Measurements from ENCODE around the gene FBXW7.
A peak's percentile ranks its signal among the peaks of the same experiment; 100 is the strongest.

FBXW7 gene

GRCh38 chr4:152485726-152486276 lies 50.1 kb downstream of the FBXW7 start:
- Mint-ChIP-seq H3K27me3 (no peaks in the 10 kb centered on the region), H3K4me3 (no peak overlapping the region), H3K27ac (no peak overlapping the region), H3K9me3 (no peaks in the 10 kb centered on the region), H3K36me3 (peaks cover 12% of the 10 kb centered on the region), H3K4me1 (peaks cover 22% of the 10 kb centered on the region)
- no peak for DNase-seq (ENCODE audit: low spot score in 2 of 2)
- ATAC-seq (ENCODE audit: low read depth): peak; percentile 91

- peaks cover 20% of the 10 kb centered on the region for H3K4me1 Mint-ChIP-seq
- peaks cover 16% of the 10 kb centered on the region for H3K36me3 Mint-ChIP-seq
- H3K4me3 Mint-ChIP-seq: no peak overlapping the region
- H3K9me3 Mint-ChIP-seq: no peaks in the 10 kb centered on the region
- H3K27me3 Mint-ChIP-seq: no peaks in the 10 kb centered on the region
- no peak overlapping the region for H3K27ac Mint-ChIP-seq
- ATAC-seq (ENCODE audit: low read depth) (no peak), DNase-seq (ENCODE audit: low spot score in 2 of 2) (no peak)
Observed at GRCh38 chr4:152482211-152482610, 53.7 kb downstream of the FBXW7 start.

- H3K4me1 Mint-ChIP-seq: peaks cover 27% of the 10 kb centered on the region
- no peak for ATAC-seq (ENCODE audit: low read depth)
- H3K27me3 Mint-ChIP-seq: no peaks in the 10 kb centered on the region
Observed at GRCh38 chr4:152480901-152481300, 55.0 kb downstream of the FBXW7 start.

GRCh38 chr4:152480326-152480725 lies 55.6 kb downstream of the FBXW7 start:
- Mint-ChIP-seq H3K4me1 (peaks cover 27% of the 10 kb centered on the region), H3K27ac (no peak overlapping the region)
- no peak for DNase-seq (ENCODE audit: low spot score in 2 of 2)

More at GRCh38 chr4:152480901-152481300, 55.0 kb downstream of the FBXW7 start:
- no peak overlapping the region for H3K27ac Mint-ChIP-seq
- H3K36me3 Mint-ChIP-seq: peaks cover 16% of the 10 kb centered on the region
- no peaks in the 10 kb centered on the region for H3K9me3 Mint-ChIP-seq
- no peak overlapping the region for H3K4me3 Mint-ChIP-seq
- no peak for DNase-seq (ENCODE audit: low spot score in 2 of 2)

GRCh38 chr4:152479428-152480026 lies 56.4 kb downstream of the FBXW7 start:
- peaks cover 27% of the 10 kb centered on the region for H3K4me1 Mint-ChIP-seq
- H3K27ac Mint-ChIP-seq: peak overlapping the region; percentile 60
- no peaks in the 10 kb centered on the region for H3K27me3 Mint-ChIP-seq
- H3K4me3 Mint-ChIP-seq: no peak overlapping the region
- H3K36me3 Mint-ChIP-seq: peaks cover 16% of the 10 kb centered on the region
- H3K9me3 Mint-ChIP-seq: no peaks in the 10 kb centered on the region
- ATAC-seq (ENCODE audit: low read depth) (no peak), DNase-seq (ENCODE audit: low spot score in 2 of 2) (no peak)

More at GRCh38 chr4:152480326-152480725, 55.6 kb downstream of the FBXW7 start:
- Mint-ChIP-seq H3K4me3 (no peak overlapping the region), H3K27me3 (no peaks in the 10 kb centered on the region), H3K9me3 (no peaks in the 10 kb centered on the region), H3K36me3 (peaks cover 16% of the 10 kb centered on the region)
- no peak for ATAC-seq (ENCODE audit: low read depth)

- H3K9me3 Mint-ChIP-seq: no peaks in the 10 kb centered on the region
- H3K4me1 Mint-ChIP-seq: peaks cover 25% of the 10 kb centered on the region
- H3K27ac Mint-ChIP-seq: no peak overlapping the region
- H3K4me3 Mint-ChIP-seq: no peak overlapping the region
- peaks cover 15% of the 10 kb centered on the region for H3K36me3 Mint-ChIP-seq
- H3K27me3 Mint-ChIP-seq: no peaks in the 10 kb centered on the region
- DNase-seq (ENCODE audit: low spot score in 2 of 2): no peak
- no peak for ATAC-seq (ENCODE audit: low read depth)
Observed at GRCh38 chr4:152478461-152479237, 57.2 kb downstream of the FBXW7 start.

GRCh38 chr4:152476796-152477195 lies 59.1 kb downstream of the FBXW7 start:
- Mint-ChIP-seq H3K27me3 (no peaks in the 10 kb centered on the region), H3K36me3 (peaks cover 11% of the 10 kb centered on the region), H3K27ac (peak overlapping the region; percentile 58), H3K9me3 (no peaks in the 10 kb centered on the region), H3K4me1 (peaks cover 27% of the 10 kb centered on the region), H3K4me3 (no peak overlapping the region)
- no peak for DNase-seq (ENCODE audit: low spot score in 2 of 2)
- no peak for ATAC-seq (ENCODE audit: low read depth)

- DNase-seq (ENCODE audit: low spot score in 2 of 2) (no peak), ATAC-seq (ENCODE audit: low read depth) (no peak)
- peaks cover 19% of the 10 kb centered on the region for H3K4me1 Mint-ChIP-seq
- no peak overlapping the region for H3K4me3 Mint-ChIP-seq
- H3K27ac Mint-ChIP-seq: no peak overlapping the region
- H3K27me3 Mint-ChIP-seq: no peaks in the 10 kb centered on the region
- peaks cover 10% of the 10 kb centered on the region for H3K36me3 Mint-ChIP-seq
- H3K9me3 Mint-ChIP-seq: peaks cover 2% of the 10 kb centered on the region
Observed at GRCh38 chr4:152471251-152471792, 64.6 kb downstream of the FBXW7 start.

- peaks cover 24% of the 10 kb centered on the region for H3K4me1 Mint-ChIP-seq
- H3K27ac Mint-ChIP-seq: peak overlapping the region; percentile 67
- ATAC-seq (ENCODE audit: low read depth) (no peak), DNase-seq (ENCODE audit: low spot score in 2 of 2) (no peak)
- H3K9me3 Mint-ChIP-seq: peaks cover 2% of the 10 kb centered on the region
- no peaks in the 10 kb centered on the region for H3K27me3 Mint-ChIP-seq
- H3K4me3 Mint-ChIP-seq: no peak overlapping the region
- peaks cover 12% of the 10 kb centered on the region for H3K36me3 Mint-ChIP-seq
Observed at GRCh38 chr4:152468408-152468807, 67.5 kb downstream of the FBXW7 start.

- no peak for ATAC-seq (ENCODE audit: low read depth)
- Mint-ChIP-seq H3K36me3 (peaks cover 11% of the 10 kb centered on the region), H3K9me3 (peaks cover 2% of the 10 kb centered on the region), H3K27ac (peak overlapping the region; percentile 38), H3K27me3 (no peaks in the 10 kb centered on the region), H3K4me3 (no peak overlapping the region), H3K4me1 (peaks cover 30% of the 10 kb centered on the region)
- DNase-seq (ENCODE audit: low spot score in 2 of 2): no peak
Observed at GRCh38 chr4:152467101-152467500, 68.8 kb downstream of the FBXW7 start.

- peak overlapping the region; percentile 46 for H3K4me3 Mint-ChIP-seq
Observed at GRCh38 chr4:152464030-152464823, 71.7 kb downstream of the FBXW7 start.

GRCh38 chr4:152463562-152463961 lies 72.3 kb downstream of the FBXW7 start:
- ATAC-seq (ENCODE audit: low read depth) (no peak), DNase-seq (ENCODE audit: low spot score in 2 of 2) (no peak)
- no peaks in the 10 kb centered on the region for H3K27me3 Mint-ChIP-seq
- H3K4me3 Mint-ChIP-seq: no peak overlapping the region
- peaks cover 47% of the 10 kb centered on the region for H3K4me1 Mint-ChIP-seq
- peak overlapping the region; percentile 74 for H3K27ac Mint-ChIP-seq
- H3K9me3 Mint-ChIP-seq: no peaks in the 10 kb centered on the region
- peaks cover 5% of the 10 kb centered on the region for H3K36me3 Mint-ChIP-seq

More at GRCh38 chr4:152464030-152464823, 71.7 kb downstream of the FBXW7 start:
- Mint-ChIP-seq H3K4me1 (peaks cover 41% of the 10 kb centered on the region), H3K36me3 (peaks cover 5% of the 10 kb centered on the region), H3K27ac (peak overlapping the region; percentile 74), H3K9me3 (no peaks in the 10 kb centered on the region), H3K27me3 (no peaks in the 10 kb centered on the region)
- peak; percentile 50 for ATAC-seq (ENCODE audit: low read depth)
- DNase-seq (ENCODE audit: low spot score in 2 of 2): no peak

GRCh38 chr4:152462695-152463094 lies 73.2 kb downstream of the FBXW7 start:
- H3K36me3 Mint-ChIP-seq: peaks cover 5% of the 10 kb centered on the region

More at GRCh38 chr4:152462695-152463094, 73.2 kb downstream of the FBXW7 start:
- H3K4me1 Mint-ChIP-seq: peaks cover 52% of the 10 kb centered on the region
- peak overlapping the region; percentile 74 for H3K27ac Mint-ChIP-seq
- no peak for ATAC-seq (ENCODE audit: low read depth)
- H3K4me3 Mint-ChIP-seq: no peak overlapping the region
- no peaks in the 10 kb centered on the region for H3K27me3 Mint-ChIP-seq
- no peak for DNase-seq (ENCODE audit: low spot score in 2 of 2)
- no peaks in the 10 kb centered on the region for H3K9me3 Mint-ChIP-seq

Data from memory B cell (primary cell).